Adrenal gland (tissue), 5 donors: ENCODE data around the gene MT1X.

ENCODE experiments used
- POLR2A ChIP-seq, 2 donors: fragments of 450-650 bp; IDR thresholded peaks; one replicate each; pipeline ENCODE4 v1.6.1; 2017; ENCODE audit warnings: antibody characterized with exemption in 2 of 2, mild to moderate bottlenecking in 2 of 2, moderate library complexity in 1 of 2
- TF ChIP-seq, protein P1 (sequence below), 6 experiments: fragments of 450-650 bp in 4 of 6; fragments of 200-600 bp in 2 of 6; sonication (generic) in 1 of 6; IDR thresholded peaks; 1 replicate in 5 of 6; 2 replicates in 1 of 6; pipeline versions ENCODE4 v1.5.1 to v1.8.0; 2016 to 2021; ENCODE audit warnings: antibody characterized with exemption in 6 of 6, mild to moderate bottlenecking in 2 of 6, moderate library complexity in 1 of 6
- donor health status: DM: no; HTN: no; CAD: no.

DNA sequence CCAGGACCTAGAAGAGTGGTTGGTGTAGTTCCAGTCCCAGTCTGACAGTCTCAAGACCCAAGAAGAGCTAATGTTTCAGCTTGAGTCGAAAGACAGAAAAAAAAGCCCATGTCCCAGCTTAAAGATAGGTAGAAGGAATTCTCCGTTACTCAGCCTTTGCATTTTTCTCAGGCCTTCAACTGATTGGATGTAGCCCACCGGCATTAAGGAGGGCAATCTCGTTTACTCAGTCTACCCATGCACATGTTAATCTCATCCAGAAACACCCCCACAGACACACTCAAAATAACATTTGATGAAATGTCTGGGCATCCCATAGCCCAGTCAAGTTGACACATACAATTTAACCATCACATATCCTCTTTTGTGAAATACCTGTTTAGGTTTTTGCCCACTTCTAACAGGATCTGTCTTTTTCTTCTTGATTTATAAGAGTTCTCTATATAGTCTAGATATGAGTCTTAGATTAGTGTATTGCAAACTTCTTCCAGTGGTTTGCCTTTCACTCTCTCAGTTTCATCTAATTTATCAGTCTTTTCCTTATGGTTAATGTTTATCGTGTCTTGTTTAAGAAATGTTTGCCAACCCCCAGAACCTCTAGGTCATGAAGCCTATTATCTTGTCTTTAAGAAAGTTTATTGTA lies 40.1 kb downstream of the MT1X start:
- TF ChIP-seq, protein P1, sequence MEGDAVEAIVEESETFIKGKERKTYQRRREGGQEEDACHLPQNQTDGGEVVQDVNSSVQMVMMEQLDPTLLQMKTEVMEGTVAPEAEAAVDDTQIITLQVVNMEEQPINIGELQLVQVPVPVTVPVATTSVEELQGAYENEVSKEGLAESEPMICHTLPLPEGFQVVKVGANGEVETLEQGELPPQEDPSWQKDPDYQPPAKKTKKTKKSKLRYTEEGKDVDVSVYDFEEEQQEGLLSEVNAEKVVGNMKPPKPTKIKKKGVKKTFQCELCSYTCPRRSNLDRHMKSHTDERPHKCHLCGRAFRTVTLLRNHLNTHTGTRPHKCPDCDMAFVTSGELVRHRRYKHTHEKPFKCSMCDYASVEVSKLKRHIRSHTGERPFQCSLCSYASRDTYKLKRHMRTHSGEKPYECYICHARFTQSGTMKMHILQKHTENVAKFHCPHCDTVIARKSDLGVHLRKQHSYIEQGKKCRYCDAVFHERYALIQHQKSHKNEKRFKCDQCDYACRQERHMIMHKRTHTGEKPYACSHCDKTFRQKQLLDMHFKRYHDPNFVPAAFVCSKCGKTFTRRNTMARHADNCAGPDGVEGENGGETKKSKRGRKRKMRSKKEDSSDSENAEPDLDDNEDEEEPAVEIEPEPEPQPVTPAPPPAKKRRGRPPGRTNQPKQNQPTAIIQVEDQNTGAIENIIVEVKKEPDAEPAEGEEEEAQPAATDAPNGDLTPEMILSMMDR (IDR thresholded peaks at IDR 0.05), result no peak
- no peak for TF ChIP-seq POLR2A (IDR thresholded peaks at IDR 0.05)
